ENCODE measurements around the gene KIF22. TPM values are rescaled to one million over a fixed set of nuclear protein-coding genes. Genes with fewer than 3 reads are reported as not detected.

Gene KIF22
- total and polyA plus RNA-seq, 9 of the 15 experiments (the other 6 are each of a cell fraction or from before 2014, with no cell fraction given), result 8.7 to 232 (median 131) TPM

DNA sequence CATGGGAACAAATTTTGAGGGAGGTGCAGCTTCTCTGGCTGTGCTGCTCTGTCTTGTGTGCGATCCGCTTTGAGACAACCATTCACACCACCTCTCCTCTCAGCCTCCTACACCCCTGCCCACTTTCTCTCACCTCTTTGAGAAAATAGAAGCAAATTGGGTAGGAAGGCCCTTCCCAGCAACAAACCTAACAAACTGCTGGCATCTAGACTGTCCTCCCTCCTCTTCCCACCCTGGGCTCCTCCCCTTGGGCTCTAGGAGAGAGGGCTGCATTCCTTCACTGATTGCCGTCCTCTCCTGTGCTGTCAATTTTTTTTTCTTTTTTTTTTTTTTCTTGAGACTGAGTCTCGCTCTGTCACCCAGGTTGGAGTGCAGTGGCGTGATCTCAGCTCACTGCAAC lies 59.0 kb downstream of the KIF22 start:
- Histone ChIP-seq H3K4me3 (no peak overlapping the region), H2AFZ (ENCODE audit: low read depth, low read length) (no peak overlapping the region), H3K36me3 (ENCODE audit: control insufficient read depth, insufficient read depth, low read length) (no peaks in the 10 kb centered on the region), H3K9me3 (replicated peaks; ENCODE audit: control insufficient read depth, insufficient read depth, low read depth, low read length) (no peaks in the 10 kb centered on the region), H3K9ac (ENCODE audit: insufficient read depth in 1 of 2, low read depth in 2 of 2, low read length in 2 of 2) (peak overlapping the region in 1 of 2 experiments; percentile 58; a peak in 1 of 4 replicates), H3K79me2 (ENCODE audit: control insufficient read depth, insufficient read depth, low read length) (no peaks in the 10 kb centered on the region), H3K9me1 (ENCODE audit: control insufficient read depth, insufficient read depth, low read length) (no peaks in the 10 kb centered on the region), H3K27me3 (ENCODE audit: control insufficient read depth in 2 of 2, insufficient read depth in 2 of 2, low read length in 2 of 2) (no peaks in the 10 kb centered on the region), H3K4me1 (replicated peaks in 1 of 2; ENCODE audit: control insufficient read depth in 2 of 2, insufficient read depth in 2 of 2, low read length in 2 of 2) (peaks cover 0 to 26% of the 10 kb centered on the region in 2 experiments; a peak in 2 of 5 replicates), H3K4me2 (ENCODE audit: insufficient read depth, low read length) (no peak overlapping the region), H4K20me1 (replicated peaks; ENCODE audit: control insufficient read depth, insufficient read depth, low read length) (no peaks in the 10 kb centered on the region), H3K27ac (ENCODE audit: extremely low read depth, low read depth, low read length) (no peak overlapping the region)
- FAIRE-seq (no peak), DNase-seq (ENCODE audit: extremely low read depth in 1 of 4, low spot score in 3 of 4) (no peak), ATAC-seq (no peak)
- WGBS (ENCODE audit: insufficient coverage, low coverage, missing lambda C conversion rate), result 59% methylated on average over 4 of the region's 5 CpGs
- TF ChIP-seq ZNF239 (CRISPR knock-in tag; IDR thresholded peaks at IDR 0.05) (no peak), CBX1 (IDR thresholded peaks at IDR 0.05; ENCODE audit: low read depth) (no peak), ZFX (CRISPR knock-in tag; IDR thresholded peaks at IDR 0.05) (no peak)
- intact Hi-C loops (cut with micrococcal nuclease) (loop anchor here (2.0 kb wide), 1 partner anchor 43 kb away; the partner anchor contains the start of gene MAZ), in situ Hi-C loops (cut with MboI) (no loop called here)
- ChIA-PET POLR2A (interaction anchor here (0.7 to 1.6 kb wide), 2 partner anchors 23 to 150 kb away, joined by 6 to 7 read pairs; no protein-coding TSS in a partner anchor), CTCF (ENCODE audit: low intra/inter-chr PET ratio) (interaction anchor here (0.6 kb wide), 1 partner anchor 195 kb away, joined by 3 read pairs; no protein-coding TSS in a partner anchor)
- no TSS peak for BruUV-seq (replicated peaks)

DNA sequence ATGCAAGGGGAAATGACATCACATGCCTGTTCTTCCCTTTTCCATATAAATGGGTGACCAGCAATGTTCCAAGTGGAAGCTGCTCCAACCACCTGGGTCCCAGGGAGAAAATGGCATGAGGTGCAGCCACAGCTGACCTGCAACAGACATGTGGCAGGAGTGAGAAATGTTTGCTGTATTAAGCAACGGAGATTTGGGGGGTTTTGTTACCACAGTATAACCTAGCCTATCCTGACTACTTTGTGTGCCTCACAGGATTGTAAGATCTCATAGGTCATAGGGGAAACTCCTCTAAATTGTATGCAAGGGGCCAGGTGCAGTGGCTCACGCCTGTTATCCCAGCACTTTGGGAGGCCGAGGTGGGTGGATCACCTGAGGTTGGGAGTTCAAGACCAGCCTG lies 60.4 kb downstream of the KIF22 start:
- DNase-seq (ENCODE audit: extremely low read depth in 1 of 4, low spot score in 3 of 4) (no peak), ATAC-seq (no peak), FAIRE-seq (no peak)
- H3K4me3 ChIP-seq, result no peak overlapping the region
- no peak overlapping the region for H3K27ac ChIP-seq (ENCODE audit: extremely low read depth, low read depth, low read length)
- intact Hi-C loops (cut with micrococcal nuclease) (no loop called here), in situ Hi-C loops (cut with MboI) (no loop called here)
- H2AFZ ChIP-seq (ENCODE audit: low read depth, low read length), result no peak overlapping the region
- ChIA-PET POLR2A (no interaction called here), CTCF (ENCODE audit: low intra/inter-chr PET ratio) (no interaction called here)
- H3K9me3 ChIP-seq (replicated peaks; ENCODE audit: control insufficient read depth, insufficient read depth, low read depth, low read length), result no peaks in the 10 kb centered on the region
- H4K20me1 ChIP-seq (replicated peaks; ENCODE audit: control insufficient read depth, insufficient read depth, low read length), result no peaks in the 10 kb centered on the region
- H3K9me1 ChIP-seq (ENCODE audit: control insufficient read depth, insufficient read depth, low read length), result no peaks in the 10 kb centered on the region
- BruUV-seq (replicated peaks), result no TSS peak
- WGBS (ENCODE audit: insufficient coverage, low coverage, missing lambda C conversion rate), result 38% methylated on average over 3 of the region's 3 CpGs
- no peaks in the 10 kb centered on the region for H3K79me2 ChIP-seq (ENCODE audit: control insufficient read depth, insufficient read depth, low read length)
- no peak overlapping the region for H3K4me2 ChIP-seq (ENCODE audit: insufficient read depth, low read length)
- no peaks in the 10 kb centered on the region for H3K36me3 ChIP-seq (ENCODE audit: control insufficient read depth, insufficient read depth, low read length)
- H3K9ac ChIP-seq (ENCODE audit: insufficient read depth in 1 of 2, low read depth in 2 of 2, low read length in 2 of 2), result no peak overlapping the region
- no peaks in the 10 kb centered on the region for H3K27me3 ChIP-seq (ENCODE audit: control insufficient read depth in 2 of 2, insufficient read depth in 2 of 2, low read length in 2 of 2)
- peaks cover 4 to 11% of the 10 kb centered on the region in 2 experiments; a peak in 3 of 5 replicates for H3K4me1 ChIP-seq (replicated peaks in 1 of 2; ENCODE audit: control insufficient read depth in 2 of 2, insufficient read depth in 2 of 2, low read length in 2 of 2)
- TF ChIP-seq ZNF12 (CRISPR knock-in tag; IDR thresholded peaks at IDR 0.05) (peak; percentile 93), ASH1L (IDR thresholded peaks at IDR 0.05; ENCODE audit: borderline replicate concordance, low read depth, partially characterized antibody) (no peak), ZBTB43 (CRISPR knock-in tag; IDR thresholded peaks at IDR 0.05) (no peak), ETV6 (IDR thresholded peaks at IDR 0.05; ENCODE audit: borderline replicate concordance in 1 of 2, low read depth in 2 of 2, low read length in 1 of 2) (no peak), ETV6 (CRISPR knock-in tag; IDR thresholded peaks at IDR 0.05; ENCODE audit: borderline replicate concordance) (no peak)
- TF ChIP-seq, protein P1, sequence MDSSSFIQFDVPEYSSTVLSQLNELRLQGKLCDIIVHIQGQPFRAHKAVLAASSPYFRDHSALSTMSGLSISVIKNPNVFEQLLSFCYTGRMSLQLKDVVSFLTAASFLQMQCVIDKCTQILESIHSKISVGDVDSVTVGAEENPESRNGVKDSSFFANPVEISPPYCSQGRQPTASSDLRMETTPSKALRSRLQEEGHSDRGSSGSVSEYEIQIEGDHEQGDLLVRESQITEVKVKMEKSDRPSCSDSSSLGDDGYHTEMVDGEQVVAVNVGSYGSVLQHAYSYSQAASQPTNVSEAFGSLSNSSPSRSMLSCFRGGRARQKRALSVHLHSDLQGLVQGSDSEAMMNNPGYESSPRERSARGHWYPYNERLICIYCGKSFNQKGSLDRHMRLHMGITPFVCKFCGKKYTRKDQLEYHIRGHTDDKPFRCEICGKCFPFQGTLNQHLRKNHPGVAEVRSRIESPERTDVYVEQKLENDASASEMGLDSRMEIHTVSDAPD (CRISPR knock-in tag; IDR thresholded peaks at IDR 0.05), result no peak

Data from K562 (cell line).